Measurements from ENCODE around the gene CCDC78.

The CCDC78 gene

GRCh38 chr16:726438-727290, at the start of gene CCDC78, which contains the start of gene HAGHL:
Gene CCDC78, minus strand, starts transcription at chr16:726443. Its CDS starts 76 bp downstream, at chr16:726367.
Gene HAGHL, plus strand, starts transcription at chr16:727106. Its CDS starts 404 bp downstream, at chr16:727510.
- no peaks in the 10 kb centered on the region for H3K36me3 ChIP-seq (ENCODE audit: control insufficient read depth, insufficient read depth, low read length)
- peak within 1 kb of the TSS; percentile 98 for H3K4me2 ChIP-seq (ENCODE audit: low read length)
- H3K4me3 ChIP-seq (ENCODE audit: low read depth, low read length): peak within 1 kb of the TSS; percentile 83
- no peak within 1 kb of the TSS for H3K27ac ChIP-seq
- peaks cover 9% of the 10 kb centered on the region for H3K4me1 ChIP-seq
- TF ChIP-seq, protein P1, sequence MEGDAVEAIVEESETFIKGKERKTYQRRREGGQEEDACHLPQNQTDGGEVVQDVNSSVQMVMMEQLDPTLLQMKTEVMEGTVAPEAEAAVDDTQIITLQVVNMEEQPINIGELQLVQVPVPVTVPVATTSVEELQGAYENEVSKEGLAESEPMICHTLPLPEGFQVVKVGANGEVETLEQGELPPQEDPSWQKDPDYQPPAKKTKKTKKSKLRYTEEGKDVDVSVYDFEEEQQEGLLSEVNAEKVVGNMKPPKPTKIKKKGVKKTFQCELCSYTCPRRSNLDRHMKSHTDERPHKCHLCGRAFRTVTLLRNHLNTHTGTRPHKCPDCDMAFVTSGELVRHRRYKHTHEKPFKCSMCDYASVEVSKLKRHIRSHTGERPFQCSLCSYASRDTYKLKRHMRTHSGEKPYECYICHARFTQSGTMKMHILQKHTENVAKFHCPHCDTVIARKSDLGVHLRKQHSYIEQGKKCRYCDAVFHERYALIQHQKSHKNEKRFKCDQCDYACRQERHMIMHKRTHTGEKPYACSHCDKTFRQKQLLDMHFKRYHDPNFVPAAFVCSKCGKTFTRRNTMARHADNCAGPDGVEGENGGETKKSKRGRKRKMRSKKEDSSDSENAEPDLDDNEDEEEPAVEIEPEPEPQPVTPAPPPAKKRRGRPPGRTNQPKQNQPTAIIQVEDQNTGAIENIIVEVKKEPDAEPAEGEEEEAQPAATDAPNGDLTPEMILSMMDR (IDR thresholded peaks at IDR 0.05): no peak
- H3K27me3 ChIP-seq (ENCODE audit: control insufficient read depth, insufficient read depth, low read length): no peaks in the 10 kb centered on the region
- H2AFZ ChIP-seq: peak within 1 kb of the TSS; percentile 58
- no peaks in the 10 kb centered on the region for H3K9me3 ChIP-seq (ENCODE audit: control insufficient read depth, low read length)
- no peaks in the 10 kb centered on the region for H3K79me2 ChIP-seq
- no peak within 1 kb of the TSS for H3K9ac ChIP-seq

DNA sequence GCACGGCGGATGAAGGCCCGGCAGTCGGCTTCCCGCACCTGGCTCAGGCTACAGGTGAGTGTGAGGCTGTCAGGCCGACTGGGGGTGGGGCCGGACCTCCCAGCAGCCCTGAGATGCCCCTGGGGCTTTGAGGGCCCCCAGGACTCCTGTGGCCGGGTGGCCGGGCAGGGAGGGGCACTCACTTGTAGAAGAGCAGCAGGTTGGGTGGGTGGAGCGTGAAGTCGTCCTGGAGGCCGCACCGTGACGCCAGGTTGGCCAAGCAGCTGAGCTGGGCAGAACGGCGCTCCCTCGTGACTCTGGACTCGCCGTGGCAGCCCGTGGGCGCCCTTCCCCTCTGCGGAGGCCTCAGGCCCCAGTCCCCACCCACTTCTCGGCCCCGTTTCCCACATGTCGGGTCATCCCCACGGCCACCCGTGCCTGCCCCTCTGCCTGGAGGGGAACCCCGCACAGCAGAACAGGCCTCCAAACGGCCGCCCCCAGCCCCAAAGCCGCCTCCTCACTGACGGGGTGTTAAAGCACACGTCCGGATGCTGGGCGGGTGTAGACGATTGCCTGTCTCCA, 49.1 kb upstream of the CCDC78 start:
- no peak overlapping the region for H2AFZ ChIP-seq
- H3K36me3 ChIP-seq (ENCODE audit: control insufficient read depth, insufficient read depth, low read length): no peaks in the 10 kb centered on the region
- TF ChIP-seq, protein P1 (IDR thresholded peaks at IDR 0.05): no peak
- H3K79me2 ChIP-seq: no peaks in the 10 kb centered on the region
- H3K27me3 ChIP-seq (ENCODE audit: control insufficient read depth, insufficient read depth, low read length): no peaks in the 10 kb centered on the region
- no peaks in the 10 kb centered on the region for H3K4me1 ChIP-seq
- H3K9ac ChIP-seq: no peak overlapping the region
- no peak overlapping the region for H3K4me3 ChIP-seq (ENCODE audit: low read depth, low read length)
- no peak overlapping the region for H3K4me2 ChIP-seq (ENCODE audit: low read length)
- no peaks in the 10 kb centered on the region for H3K9me3 ChIP-seq (ENCODE audit: control insufficient read depth, low read length)
- no peak overlapping the region for H3K27ac ChIP-seq

DNA sequence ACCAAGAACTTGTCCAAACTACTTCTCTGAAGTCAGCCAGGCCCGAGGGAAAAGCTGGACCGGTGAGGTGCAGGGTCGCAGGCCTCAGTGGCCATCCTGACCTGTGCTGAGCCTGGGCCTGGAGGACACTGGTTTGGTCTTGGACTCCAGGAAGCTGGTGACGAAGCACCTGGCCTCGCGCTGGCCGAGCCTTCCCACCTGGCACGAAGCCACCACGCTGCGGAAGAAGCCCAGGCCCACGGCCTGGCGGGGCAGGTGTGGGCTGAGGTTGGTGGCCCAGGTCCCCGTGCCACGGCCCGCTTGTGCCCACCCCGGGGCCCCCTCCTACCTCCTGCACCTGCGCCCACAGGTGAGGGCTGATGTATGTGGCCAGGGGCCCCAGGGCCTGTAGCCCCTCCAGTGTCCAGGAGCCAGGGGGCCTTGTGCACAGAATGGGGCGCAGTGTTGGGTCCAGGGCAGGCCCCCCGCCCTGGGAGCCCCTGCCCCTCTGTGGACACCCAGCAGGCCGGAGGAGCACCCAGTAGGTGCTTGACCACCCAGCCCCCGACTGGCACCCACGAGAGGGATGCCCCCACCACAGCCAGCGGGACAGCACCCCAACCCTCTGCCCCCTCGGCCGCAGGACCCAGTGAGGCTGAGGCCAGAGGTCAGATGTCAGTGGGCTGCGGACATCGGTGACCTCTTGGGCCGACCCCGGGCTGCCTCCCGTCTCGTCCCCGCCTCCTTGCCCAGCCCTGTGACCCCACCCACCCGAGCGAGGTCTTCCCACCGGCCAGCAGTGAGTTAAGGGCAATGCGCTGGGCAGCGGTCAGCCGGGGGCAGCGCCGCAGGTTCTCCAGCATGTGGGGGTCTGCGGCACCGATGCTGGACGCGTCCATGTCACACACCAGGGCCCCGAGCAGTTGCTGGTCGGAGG, 48.1 kb upstream of the CCDC78 start:
- H3K9ac ChIP-seq: no peak overlapping the region
- no peaks in the 10 kb centered on the region for H3K4me1 ChIP-seq
- no peaks in the 10 kb centered on the region for H3K36me3 ChIP-seq (ENCODE audit: control insufficient read depth, insufficient read depth, low read length)
- TF ChIP-seq, protein P1 (IDR thresholded peaks at IDR 0.05): no peak
- H3K9me3 ChIP-seq (ENCODE audit: control insufficient read depth, low read length): no peaks in the 10 kb centered on the region
- no peak overlapping the region for H2AFZ ChIP-seq
- H3K27ac ChIP-seq: no peak overlapping the region
- no peaks in the 10 kb centered on the region for H3K27me3 ChIP-seq (ENCODE audit: control insufficient read depth, insufficient read depth, low read length)
- H3K4me3 ChIP-seq (ENCODE audit: low read depth, low read length): no peak overlapping the region
- no peak overlapping the region for H3K4me2 ChIP-seq (ENCODE audit: low read length)
- H3K79me2 ChIP-seq: no peaks in the 10 kb centered on the region

DNA sequence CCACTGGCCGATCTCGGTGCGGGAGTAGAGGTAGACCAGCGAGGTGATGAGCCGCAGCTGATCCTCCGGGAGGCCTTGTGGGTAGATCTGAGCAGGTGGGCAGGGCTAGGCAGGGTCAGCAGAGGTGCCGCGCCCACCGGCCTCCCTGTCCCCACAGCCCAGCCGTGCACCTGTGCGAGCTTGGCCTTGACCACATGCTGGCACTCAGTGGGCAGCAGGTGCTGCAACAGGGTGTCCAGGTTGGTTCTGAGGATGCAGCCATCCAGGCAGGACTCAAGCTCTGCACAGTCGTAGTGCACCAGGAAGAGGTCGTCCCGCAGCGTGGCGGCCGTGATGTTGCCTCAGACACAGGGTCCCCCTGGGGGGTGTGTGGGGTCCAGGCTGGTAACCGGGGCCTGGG, 46.7 kb upstream of the CCDC78 start:
- H3K27ac ChIP-seq: no peak overlapping the region
- no peaks in the 10 kb centered on the region for H3K36me3 ChIP-seq (ENCODE audit: control insufficient read depth, insufficient read depth, low read length)
- no peaks in the 10 kb centered on the region for H3K9me3 ChIP-seq (ENCODE audit: control insufficient read depth, low read length)
- TF ChIP-seq, protein P1 (IDR thresholded peaks at IDR 0.05): no peak
- no peaks in the 10 kb centered on the region for H3K4me1 ChIP-seq
- no peaks in the 10 kb centered on the region for H3K79me2 ChIP-seq
- no peaks in the 10 kb centered on the region for H3K27me3 ChIP-seq (ENCODE audit: control insufficient read depth, insufficient read depth, low read length)
- no peak overlapping the region for H2AFZ ChIP-seq
- no peak overlapping the region for H3K4me3 ChIP-seq (ENCODE audit: low read depth, low read length)
- H3K4me2 ChIP-seq (ENCODE audit: low read length): no peak overlapping the region
- H3K9ac ChIP-seq: no peak overlapping the region

All from parathyroid adenoma (tissue), 2 donors.